ENCODE measurements around the gene THADA.
"Not testable (repeated sequence)": the region's sequence is repeated elsewhere in the genome, so short reads cannot be mapped to it uniquely, and the experiment has no call there.

THADA gene

DNA sequence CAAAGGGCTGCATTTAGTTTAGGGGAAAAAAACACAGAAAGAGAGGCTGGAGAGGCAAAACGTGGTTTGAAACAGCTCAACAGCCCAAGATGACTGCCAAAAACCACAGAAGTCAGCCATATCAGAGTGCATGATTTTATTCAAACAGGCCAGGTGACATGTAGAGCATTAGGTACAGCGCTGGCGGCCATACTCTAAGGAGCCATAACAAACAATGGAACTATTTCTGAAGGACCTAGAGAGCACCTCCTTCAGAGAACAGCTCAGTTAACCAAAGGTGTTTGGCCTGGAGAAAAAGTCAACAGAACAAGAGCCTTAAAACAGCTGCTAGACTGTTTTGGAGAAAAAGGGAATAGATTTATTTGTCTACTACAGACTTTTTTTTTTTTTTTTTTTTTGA is 2.6 kb downstream of the THADA start:
- no peak for DNase-seq

DNA sequence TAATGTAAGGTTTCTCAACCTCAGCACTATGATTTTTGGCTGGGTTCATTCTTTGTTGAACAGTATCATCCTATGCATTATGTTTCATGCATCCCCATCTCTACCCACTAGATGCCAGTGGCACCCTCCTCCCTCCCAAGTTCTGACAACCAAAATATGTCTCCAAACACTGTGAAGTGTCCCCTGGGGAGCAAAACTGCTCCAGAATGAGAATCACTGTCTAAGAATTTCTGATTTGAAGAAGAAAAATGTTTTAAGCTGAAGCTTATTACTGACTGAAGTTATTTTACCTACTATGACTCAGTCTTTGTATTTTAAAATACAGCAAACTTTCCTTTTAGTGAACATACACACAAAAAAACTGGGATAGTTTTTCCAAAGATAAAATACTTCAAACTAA is 3.4 kb downstream of the THADA start:
- no peak for DNase-seq

- no peak for DNase-seq
These were observed 10.1 kb downstream of the THADA start for GRCh38 chr2:43585708-43586107.

- no peak for DNase-seq
These were observed 16.4 kb downstream of the THADA start for GRCh38 chr2:43579275-43579981.

DNA sequence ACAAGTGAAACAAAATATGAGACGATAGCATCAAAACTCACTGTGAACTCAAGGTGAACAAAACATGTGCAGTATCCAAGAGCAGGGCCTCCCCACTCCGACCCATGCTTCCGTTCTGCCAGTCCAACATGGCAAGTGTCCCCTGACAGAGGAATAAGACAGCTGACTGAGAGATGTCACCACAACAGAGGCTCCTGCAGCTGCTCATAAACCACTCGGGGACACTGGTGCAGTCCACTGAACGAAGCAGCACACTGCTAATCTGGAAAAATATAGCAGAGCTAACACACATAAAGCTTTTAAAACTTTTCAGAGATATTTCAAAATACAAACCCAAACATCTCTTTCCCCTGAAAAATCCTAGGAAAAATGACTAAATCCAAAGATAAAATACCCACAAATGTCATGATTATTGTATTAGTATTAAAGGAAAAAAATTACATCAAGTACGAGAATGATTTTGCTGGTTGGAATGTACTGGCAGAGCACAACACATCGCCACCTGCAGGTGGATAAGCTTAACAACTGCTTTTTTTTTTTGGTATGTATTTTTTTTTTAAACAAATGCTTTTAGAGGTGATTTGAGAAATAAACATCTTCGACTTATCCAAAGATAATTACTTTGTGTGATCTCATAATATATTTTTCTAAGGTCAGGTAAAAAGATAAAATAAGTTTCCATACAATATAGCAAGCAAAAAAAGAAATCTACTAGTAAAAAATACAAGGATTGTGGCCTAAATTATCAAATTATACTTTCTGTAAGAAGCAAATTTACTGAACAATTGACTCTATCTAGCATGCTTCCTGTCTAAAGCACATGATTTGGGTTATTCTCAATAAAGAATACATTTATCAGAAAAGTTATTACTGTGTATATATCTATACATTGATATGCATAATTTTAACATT is 18.6 kb downstream of the THADA start:
- DNase-seq: no peak

DNA sequence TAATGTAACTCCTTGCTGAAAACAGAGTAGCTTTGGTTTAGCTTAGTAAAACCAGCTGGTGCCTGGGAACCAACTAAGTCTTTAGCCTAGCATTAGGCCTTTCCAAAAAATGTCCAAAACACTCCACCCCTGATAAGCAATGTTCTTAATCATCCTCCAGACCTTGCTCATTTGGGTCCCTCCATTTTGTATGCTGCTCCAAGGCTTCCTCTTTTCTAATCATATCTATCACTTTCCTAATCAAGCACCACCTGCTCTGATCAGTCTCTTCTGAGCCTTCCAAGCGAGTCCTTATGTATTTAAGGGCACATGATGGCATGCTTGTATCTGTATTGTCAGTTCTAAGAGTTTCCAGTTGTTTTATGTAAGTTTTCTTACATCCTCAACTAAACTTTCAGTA is 23.6 kb downstream of the THADA start:
- DNase-seq: no peak

GRCh38 chr2:43569921-43570320 is 25.9 kb downstream of the THADA start:
- DNase-seq: no peak

DNA sequence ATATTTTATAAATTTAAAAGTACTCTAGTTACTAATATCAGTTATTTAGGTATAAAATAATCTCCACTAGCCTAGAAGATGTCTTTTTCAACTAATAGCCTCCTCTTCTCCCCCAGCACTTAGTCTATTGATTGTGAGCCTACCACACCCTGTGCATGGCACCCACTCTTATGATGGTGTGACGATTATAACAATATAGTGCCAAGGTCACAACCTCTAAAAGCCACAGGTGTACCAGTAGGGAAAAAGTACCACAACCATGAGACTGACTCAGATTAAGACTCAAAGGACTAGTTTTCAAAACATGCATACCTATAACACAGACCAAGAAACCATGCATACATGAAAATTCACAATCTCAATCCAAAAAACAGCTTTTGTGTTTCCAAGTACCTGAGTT is 27.6 kb downstream of the THADA start:
- DNase-seq: no peak

- DNase-seq: no peak
These were observed 29.4 kb downstream of the THADA start for GRCh38 chr2:43566461-43566729.

DNA sequence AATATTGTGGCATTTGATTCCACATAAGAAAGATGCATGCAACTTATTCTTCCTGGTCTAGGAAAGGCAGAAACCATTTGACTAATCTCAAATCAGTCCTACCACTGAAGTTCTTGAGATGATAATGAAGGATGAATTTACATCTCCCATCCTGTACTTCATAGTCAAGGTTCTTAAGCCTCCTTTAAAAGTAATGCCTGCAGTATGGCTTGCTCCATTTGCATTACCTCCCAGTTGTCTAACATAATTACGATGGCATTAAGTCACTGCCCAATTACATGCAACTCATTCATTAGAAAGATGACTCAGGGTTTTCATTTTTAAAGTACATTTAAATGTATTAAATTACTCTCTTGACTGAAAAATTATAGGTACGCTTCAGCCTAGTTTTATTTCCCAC is 32.2 kb downstream of the THADA start:
- DNase-seq: no peak

DNA sequence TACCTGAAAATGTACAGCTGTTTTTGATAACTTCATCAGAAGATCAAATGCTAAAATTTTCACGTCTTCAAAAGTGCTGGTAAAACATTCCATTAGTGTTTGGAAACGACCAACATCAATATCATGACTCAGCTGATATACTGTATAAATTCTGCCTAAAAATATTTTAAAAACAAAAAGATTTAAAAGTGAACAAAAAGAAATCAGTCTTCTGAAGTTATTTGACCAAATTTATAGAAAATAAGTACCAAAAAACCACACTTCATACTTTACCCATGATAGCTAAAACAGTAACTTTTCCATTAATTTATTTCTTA is 35.6 kb downstream of the THADA start:
- no peak for DNase-seq

DNA sequence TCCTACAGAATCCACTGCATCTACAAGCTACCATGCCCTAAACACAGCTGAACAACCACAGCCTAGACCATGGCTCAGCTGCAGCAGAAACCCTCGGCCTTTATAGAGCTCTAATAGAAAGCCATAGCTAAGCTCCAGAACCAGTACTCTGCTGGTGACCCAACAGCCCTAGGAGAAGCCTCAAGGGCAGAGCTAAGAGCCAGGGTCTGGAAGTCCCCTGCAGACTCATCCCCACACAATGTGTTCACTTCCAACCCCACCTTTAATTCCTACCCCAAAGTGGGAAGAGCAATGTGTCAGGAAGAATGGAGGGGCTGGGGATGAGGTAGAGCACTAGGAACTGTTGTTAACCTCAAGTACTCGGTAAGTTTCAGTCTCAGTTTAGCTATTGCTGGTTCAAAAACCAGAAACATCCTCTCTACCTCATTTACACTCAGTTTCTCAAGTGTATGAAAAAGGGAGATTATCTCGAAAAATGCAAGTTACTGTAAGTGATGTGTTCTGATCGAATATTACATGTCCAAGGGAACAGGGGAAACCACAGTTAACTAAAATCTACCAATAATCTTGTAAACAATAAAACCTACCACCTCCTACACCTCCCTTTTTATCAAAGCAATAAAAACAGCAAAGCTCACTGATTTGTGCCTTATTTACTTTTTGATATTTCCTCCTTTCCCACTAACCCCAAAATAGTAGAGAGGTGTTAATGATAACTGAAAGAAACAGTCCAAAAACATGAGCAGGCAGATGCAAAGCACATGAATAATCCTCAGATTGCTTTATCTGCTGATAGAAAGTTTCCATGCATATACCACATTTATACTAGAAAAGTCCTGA is 36.2 kb downstream of the THADA start:
- DNase-seq: no peak

GRCh38 chr2:43557196-43557595 is 38.6 kb downstream of the THADA start:
- no peak for DNase-seq

DNA sequence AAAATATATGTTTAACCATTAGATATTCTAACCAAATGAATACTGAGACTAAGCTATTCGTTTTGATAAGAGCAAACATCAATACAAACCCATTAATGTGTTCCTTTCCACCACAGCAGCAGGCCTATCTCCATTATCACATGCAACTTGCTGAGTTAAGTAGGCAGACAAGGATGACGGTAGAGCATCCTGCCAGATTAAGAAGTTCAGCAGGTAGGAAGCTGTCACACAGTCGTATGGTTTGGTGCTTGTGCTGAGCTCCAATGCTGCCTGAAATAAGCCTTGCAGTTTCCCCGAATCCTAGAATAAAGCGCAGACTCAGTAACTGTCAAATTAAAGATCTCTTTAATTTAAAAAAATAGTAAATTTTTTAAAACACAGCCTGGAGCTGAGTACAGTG is 39.6 kb downstream of the THADA start:
- no peak for DNase-seq

DNA sequence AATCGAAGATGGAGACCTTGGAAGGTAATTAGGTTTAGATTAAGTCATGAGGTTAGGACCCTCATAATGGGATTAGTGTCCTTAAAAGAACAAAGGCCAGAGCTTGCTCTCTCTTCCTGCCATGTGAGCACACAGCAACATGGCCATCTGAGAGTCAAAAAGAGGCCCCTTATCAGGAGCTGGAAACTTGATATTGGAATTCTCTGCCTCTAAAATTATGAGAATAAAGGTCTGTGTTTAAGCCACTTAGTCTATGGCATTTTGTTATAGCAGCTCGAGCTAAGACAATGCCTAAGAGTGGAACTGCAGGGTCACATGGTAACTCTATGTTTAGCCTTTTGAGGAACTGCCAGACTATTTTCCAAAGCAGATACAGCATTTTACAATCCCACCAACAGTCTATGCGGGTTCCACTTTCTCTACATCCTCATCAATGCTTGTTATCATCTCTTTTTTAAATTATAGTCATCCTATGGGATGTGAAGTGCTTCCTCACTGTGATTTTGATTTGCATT is 42.4 kb downstream of the THADA start:
- no peak for DNase-seq

- DNase-seq: no peak
These were observed 43.8 kb downstream of the THADA start for GRCh38 chr2:43551990-43552389.

DNA sequence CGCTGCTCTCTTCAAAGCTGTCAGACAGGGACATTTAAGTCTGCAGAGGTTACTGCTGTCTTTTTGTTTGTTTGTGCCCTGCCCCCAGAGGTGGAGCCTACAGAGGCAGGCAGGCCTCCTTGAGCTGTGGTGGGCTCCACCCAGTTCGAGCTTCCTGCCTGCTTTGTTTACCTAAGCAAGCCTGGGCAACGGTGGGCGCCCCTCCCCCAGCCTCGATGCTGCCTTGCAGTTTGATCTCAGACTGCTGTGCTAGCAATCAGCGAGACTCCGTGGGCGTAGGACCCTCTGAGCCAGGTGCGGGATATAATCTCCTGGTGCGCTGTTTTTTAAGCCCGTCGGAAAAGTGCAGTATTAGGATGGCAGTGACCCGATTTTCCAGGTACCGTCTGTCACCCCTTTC is 47.5 kb downstream of the THADA start:
- not testable (repeated sequence) for DNase-seq

DNA sequence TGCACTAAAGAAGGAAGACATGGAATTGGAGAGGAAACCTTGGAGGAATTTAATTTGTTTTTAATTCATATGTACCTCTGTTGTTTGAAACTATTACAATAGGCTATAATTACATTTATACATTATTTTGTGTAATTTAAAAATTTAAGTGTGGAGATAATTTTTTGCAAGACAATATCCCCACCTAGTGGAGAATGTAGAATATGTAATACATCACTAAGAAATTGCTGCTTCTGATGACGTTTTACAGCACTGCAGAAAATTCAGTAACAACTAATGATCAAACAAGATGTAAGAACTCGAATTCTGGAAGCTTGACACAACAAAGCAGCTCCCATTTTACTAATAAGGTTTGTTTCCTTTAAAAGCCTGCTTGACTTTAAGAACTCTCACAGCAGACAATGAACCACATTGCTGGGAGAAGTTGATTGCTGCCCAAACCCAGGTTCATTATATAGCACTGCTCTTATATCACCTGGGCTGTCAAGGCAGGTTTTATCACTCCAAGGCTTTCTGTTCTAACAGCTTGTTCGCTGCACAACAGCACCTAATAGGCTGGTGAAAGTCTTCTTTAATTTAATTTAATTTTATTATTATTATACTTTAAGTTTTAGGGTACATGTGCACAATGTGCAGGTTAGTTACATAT is 53.4 kb downstream of the THADA start:
- no peak for DNase-seq

GRCh38 chr2:43541165-43541564 is 54.7 kb downstream of the THADA start:
- DNase-seq: no peak

DNA sequence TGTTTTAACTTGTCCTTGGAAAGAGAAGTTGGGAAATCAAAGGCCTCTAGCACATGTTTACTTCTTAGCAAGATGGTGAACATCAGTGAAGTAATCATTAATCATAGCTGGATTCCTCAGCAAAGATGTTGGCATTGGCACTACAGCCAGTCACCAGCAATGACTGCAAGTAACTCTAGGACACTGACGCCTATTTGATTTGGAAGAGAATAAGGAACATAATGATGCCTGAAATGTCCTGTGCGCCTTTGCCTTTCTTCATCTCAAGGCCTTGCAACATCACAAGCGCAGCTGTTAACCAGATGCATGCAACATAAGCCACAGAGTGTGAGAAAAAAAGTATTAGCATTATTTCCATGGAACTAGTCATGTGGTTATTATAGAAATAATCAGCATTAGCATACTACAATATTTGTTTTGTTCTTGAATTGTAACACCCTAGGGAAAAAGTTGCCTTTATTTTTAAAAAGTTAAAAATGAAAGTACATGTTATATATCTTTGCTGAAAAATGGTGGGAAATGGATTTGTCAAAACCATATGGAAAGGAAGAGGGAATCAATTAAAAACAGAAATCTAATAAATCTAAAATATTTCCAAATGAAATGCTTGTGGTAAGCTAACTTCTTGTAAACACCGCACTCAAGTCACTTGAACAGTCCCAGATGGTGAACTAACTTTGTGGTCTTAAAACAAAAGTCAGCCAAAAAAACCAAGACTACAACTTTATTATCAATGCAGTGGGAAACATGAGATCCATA is 55.6 kb downstream of the THADA start:
- DNase-seq: no peak

DNA sequence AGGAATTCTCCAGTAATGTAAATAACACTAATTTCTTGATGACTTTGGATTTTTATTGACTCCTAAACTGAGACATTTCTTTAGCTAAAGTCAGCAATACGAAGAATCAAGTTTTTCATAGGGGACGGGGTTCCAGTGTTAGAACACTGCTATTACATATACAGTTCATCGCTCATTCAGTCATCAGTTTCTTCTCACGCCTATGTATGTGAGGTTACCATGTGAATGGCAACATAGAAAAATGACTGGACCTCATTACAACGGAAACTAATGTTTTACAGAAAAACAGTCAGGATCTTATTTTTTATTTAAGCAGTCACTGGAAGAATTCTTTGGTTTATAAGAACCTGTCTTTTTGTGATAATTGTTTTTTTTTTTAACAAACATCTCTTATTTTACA is 56.4 kb downstream of the THADA start:
- no peak for DNase-seq

GRCh38 chr2:43538034-43538670 is 57.7 kb downstream of the THADA start:
- no peak for DNase-seq

Data from activated CD8-positive, alpha-beta memory T cell treated with anti-CD3 and anti-CD28 coated beads, Interleukin-2, amount 50 U/mL, for 4 hours (primary cell).